Measurements from ENCODE around the gene PCDHGB6. TPM values are rescaled to one million over a fixed set of nuclear protein-coding genes. Genes with fewer than 3 reads are reported as not detected.
A peak's percentile ranks its signal among the peaks of the same experiment; 100 is the strongest.

Gene PCDHGB6
- total RNA-seq, 4 donors from 2014 or later, result 1.4 to 5.7 (median 4.2) TPM

DNA sequence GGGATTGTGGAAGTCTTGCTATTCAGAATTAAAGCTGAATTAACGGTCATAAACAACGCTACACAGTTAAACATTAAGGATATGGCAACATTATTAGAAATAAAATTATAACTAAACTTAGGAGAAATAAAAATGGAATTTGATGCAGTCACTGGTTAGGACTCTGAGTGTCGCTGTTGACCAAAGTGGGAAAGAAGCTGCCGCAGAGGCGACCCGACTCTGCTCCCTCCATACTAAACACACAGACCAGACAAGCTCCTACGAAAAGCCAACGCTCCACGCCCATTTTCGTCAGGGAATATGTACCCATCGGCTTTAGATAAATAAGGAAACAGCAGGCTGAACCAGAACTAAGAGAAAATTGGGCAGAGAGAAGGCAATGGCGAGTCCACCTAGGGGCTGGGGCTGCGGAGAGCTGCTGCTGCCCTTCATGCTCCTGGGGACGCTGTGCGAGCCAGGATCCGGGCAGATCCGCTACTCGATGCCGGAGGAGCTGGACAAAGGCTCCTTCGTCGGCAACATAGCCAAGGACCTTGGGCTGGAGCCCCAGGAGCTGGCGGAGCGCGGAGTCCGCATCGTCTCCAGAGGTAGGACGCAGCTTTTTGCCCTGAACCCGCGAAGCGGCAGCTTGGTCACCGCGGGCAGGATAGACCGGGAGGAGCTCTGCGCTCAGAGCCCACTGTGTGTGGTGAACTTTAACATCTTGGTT, 43.7 kb upstream of the PCDHGB6 start, which contains the start of gene PCDHGA5:
TSS of gene PCDHGA5 (plus strand) at position 211 of the 709 bp plus-strand sequence. CDS start at position 380, 169 bp downstream.
- intact Hi-C loops (cut with DNase I), result no loop called here
- Histone ChIP-seq H3K4me1 (no peaks in the 10 kb centered on the region), H3K36me3 (no peaks in the 10 kb centered on the region), H3K27me3 (peaks cover 0 to 78% (median 0%) of the 10 kb centered on the region in 4 donors), H3K9me3 (peaks cover 5 to 99% (median 80%) of the 10 kb centered on the region in 3 donors), H3K27ac (no peak within 1 kb of the TSS), H3K4me3 (peak within 1 kb of the TSS in 2 of 4 donors; percentile 0 to 24)
- TF ChIP-seq POLR2A (IDR thresholded peaks at IDR 0.05), result no peak
- TF ChIP-seq, protein P1, sequence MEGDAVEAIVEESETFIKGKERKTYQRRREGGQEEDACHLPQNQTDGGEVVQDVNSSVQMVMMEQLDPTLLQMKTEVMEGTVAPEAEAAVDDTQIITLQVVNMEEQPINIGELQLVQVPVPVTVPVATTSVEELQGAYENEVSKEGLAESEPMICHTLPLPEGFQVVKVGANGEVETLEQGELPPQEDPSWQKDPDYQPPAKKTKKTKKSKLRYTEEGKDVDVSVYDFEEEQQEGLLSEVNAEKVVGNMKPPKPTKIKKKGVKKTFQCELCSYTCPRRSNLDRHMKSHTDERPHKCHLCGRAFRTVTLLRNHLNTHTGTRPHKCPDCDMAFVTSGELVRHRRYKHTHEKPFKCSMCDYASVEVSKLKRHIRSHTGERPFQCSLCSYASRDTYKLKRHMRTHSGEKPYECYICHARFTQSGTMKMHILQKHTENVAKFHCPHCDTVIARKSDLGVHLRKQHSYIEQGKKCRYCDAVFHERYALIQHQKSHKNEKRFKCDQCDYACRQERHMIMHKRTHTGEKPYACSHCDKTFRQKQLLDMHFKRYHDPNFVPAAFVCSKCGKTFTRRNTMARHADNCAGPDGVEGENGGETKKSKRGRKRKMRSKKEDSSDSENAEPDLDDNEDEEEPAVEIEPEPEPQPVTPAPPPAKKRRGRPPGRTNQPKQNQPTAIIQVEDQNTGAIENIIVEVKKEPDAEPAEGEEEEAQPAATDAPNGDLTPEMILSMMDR (IDR thresholded peaks at IDR 0.05), result no peak
- no peak for DNase-seq
- 26 to 27% methylated on average over 21 to 22 of the region's 34 CpGs for WGBS, 2 donors

GRCh38 chr5:141366016-141366896, 41.6 kb upstream of the PCDHGB6 start:
- 39 to 41% methylated on average over 10 of the region's 46 CpGs for WGBS, 2 donors
- DNase-seq, result no peak
- TF ChIP-seq, protein P1 (IDR thresholded peaks at IDR 0.05), result no peak
- TF ChIP-seq POLR2A (IDR thresholded peaks at IDR 0.05), result no peak
- Histone ChIP-seq H3K9me3 (peaks cover 0 to 99% (median 80%) of the 10 kb centered on the region in 3 donors), H3K4me3 (peak overlapping the region in 1 of 4 donors; percentile 25), H3K27me3 (peaks cover 0 to 74% (median 0%) of the 10 kb centered on the region in 4 donors), H3K4me1 (no peaks in the 10 kb centered on the region), H3K27ac (no peak overlapping the region), H3K36me3 (no peaks in the 10 kb centered on the region)
- intact Hi-C loops (cut with DNase I), result no loop called here

- intact Hi-C loops (cut with DNase I), result no loop called here
- no peak for DNase-seq
- peaks cover 0 to 99% (median 85%) of the 10 kb centered on the region in 3 donors for H3K9me3 ChIP-seq
Measured at GRCh38 chr5:141369994-141370848, 37.6 kb upstream of the PCDHGB6 start, which contains the start of gene PCDHGB3. TSS of gene PCDHGB3 (plus strand) at chr5:141370242. CDS start at chr5:141370395, 153 bp downstream.

GRCh38 chr5:141371572-141372475, 36.0 kb upstream of the PCDHGB6 start:
- WGBS, 2 donors, result 35 to 59% methylated on average over 12 to 27 of the region's 69 CpGs
- H3K27me3 ChIP-seq, result peaks cover 0 to 35% (median 0%) of the 10 kb centered on the region in 4 donors
- no peak for DNase-seq
- TF ChIP-seq POLR2A (IDR thresholded peaks at IDR 0.05), result no peak
- TF ChIP-seq, protein P1 (IDR thresholded peaks at IDR 0.05), result no peak
- H3K36me3 ChIP-seq, result no peaks in the 10 kb centered on the region
- intact Hi-C loops (cut with DNase I), result no loop called here
- no peaks in the 10 kb centered on the region for H3K4me1 ChIP-seq
- peak overlapping the region in 1 of 4 donors; percentile 9 for H3K4me3 ChIP-seq
- H3K27ac ChIP-seq, result no peak overlapping the region
- H3K9me3 ChIP-seq, result peaks cover 0 to 98% (median 82%) of the 10 kb centered on the region in 3 donors

More at GRCh38 chr5:141369994-141370848, 37.6 kb upstream of the PCDHGB6 start, which contains the start of gene PCDHGB3:
- WGBS, 2 donors, result 23 to 32% methylated on average over 26 to 27 of the region's 32 CpGs
- H3K4me3 ChIP-seq, result peak within 1 kb of the TSS in 2 of 4 donors; percentile 28 to 47
- no peak within 1 kb of the TSS for H3K27ac ChIP-seq
- TF ChIP-seq, protein P1 (IDR thresholded peaks at IDR 0.05), result peak in 1 of 6 experiments; percentile 31
- no peak for TF ChIP-seq POLR2A (IDR thresholded peaks at IDR 0.05)
- peaks cover 0 to 50% (median 0%) of the 10 kb centered on the region in 4 donors for H3K27me3 ChIP-seq
- no peaks in the 10 kb centered on the region for H3K4me1 ChIP-seq
- no peaks in the 10 kb centered on the region for H3K36me3 ChIP-seq
